H1 (cell line): ENCODE data around the gene C11orf98. TPM values are rescaled to one million over a fixed set of nuclear protein-coding genes. Genes with fewer than 3 reads are reported as not detected.

ENCODE experiments used
- CTCF ChIA-PET: fragments of 300-600 bp; sonication (Branson Sonifier 250); formaldehyde crosslinking; loops from one replicate; lab custom pipeline; 2021; ENCODE audit not compliant: partially characterized antibody; lab: Charles Lee
- POLR2A ChIA-PET: fragments of 300-600 bp; sonication (Branson Sonifier 250); formaldehyde crosslinking; loops from one replicate; lab custom pipeline; 2021; ENCODE audit warnings: inconsistent platforms; ENCODE audit not compliant: partially characterized antibody; lab: Charles Lee
- DNase-seq, 2 experiments: peaks; one replicate each; pipeline versions ENCODE4 v3.0.0 to v3.0.0-alpha.2; 2010 to 2022; ENCODE audit warnings: low spot score in 2 of 2, low read depth in 1 of 2, mixed read lengths in 1 of 2
- FAIRE-seq: peaks from 2 replicates; lab custom pipeline; 2011; peaks lifted over from hg19 to GRCh38; lab: Jason Lieb, UNC
- H2AFZ ChIP-seq: 2 replicates; pipeline ENCODE4 v1.8.1; 2012; ENCODE audit warnings: low read length, inconsistent platforms
- H2AK5ac ChIP-seq: 2 replicates; pipeline ENCODE4 v1.6.1; 2013; ENCODE audit warnings: low read depth, low read length
- H2BK120ac ChIP-seq: replicated peaks from 2 replicates; pipeline ENCODE3; 2013; ENCODE audit warnings: low read depth, low read length, inconsistent platforms
- H2BK12ac ChIP-seq: 2 replicates; pipeline ENCODE4 v1.6.1; 2013; ENCODE audit warnings: low read depth, low read length
- H2BK15ac ChIP-seq: 2 replicates; pipeline ENCODE4 v1.6.1; 2013; ENCODE audit warnings: low read length
- H2BK20ac ChIP-seq: 2 replicates; pipeline ENCODE4 v1.6.1; 2013; ENCODE audit warnings: low read length
- H2BK5ac ChIP-seq: 2 replicates; pipeline ENCODE4 v1.6.1; 2013; ENCODE audit warnings: low read depth, low read length
- H3K14ac ChIP-seq: 2 replicates; pipeline ENCODE4 v1.6.1; 2013; ENCODE audit warnings: inconsistent platforms; ENCODE audit not compliant: insufficient read length
- H3K18ac ChIP-seq: 2 replicates; pipeline ENCODE4 v1.6.1; 2013; ENCODE audit warnings: low read length; ENCODE audit errors: extremely low read depth
- H3K23ac ChIP-seq: 2 replicates; pipeline ENCODE4 v1.6.1; 2013; ENCODE audit warnings: inconsistent platforms; ENCODE audit not compliant: insufficient read length
- H3K23me2 ChIP-seq: 2 replicates; pipeline ENCODE4 v1.6.1; 2013; ENCODE audit warnings: low read depth, low read length
- H3K27ac ChIP-seq: 2 replicates; pipeline ENCODE4 v1.6.1; 2011; ENCODE audit warnings: low read depth, low read length, inconsistent platforms
- H3K27me3 ChIP-seq, 4 experiments: replicated peaks in 1 of 4; 1 replicate in 1 of 4; 2 replicates in 3 of 4; pipeline versions ENCODE4 v1.6.1 to v1.8.1; 2011 to 2013; ENCODE audit warnings: low read length in 3 of 4, mild to moderate bottlenecking in 3 of 4, inconsistent platforms in 2 of 4, mixed read lengths in 2 of 4, moderate library complexity in 1 of 4; ENCODE audit not compliant: control insufficient read depth in 3 of 4, insufficient read depth in 3 of 4; ENCODE audit errors: extremely low read depth in 1 of 4
- H3K36me3 ChIP-seq, 4 experiments: 2 replicates each; pipeline versions ENCODE4 v1.6.1 to v1.8.1; 2011 to 2013; ENCODE audit warnings: mild to moderate bottlenecking in 4 of 4, low read length in 3 of 4, moderate library complexity in 2 of 4, control low read depth in 1 of 4, inconsistent platforms in 1 of 4; ENCODE audit not compliant: insufficient read depth in 4 of 4, control insufficient read depth in 2 of 4
- H3K4ac ChIP-seq: replicated peaks from 2 replicates; pipeline ENCODE3; 2013; ENCODE audit warnings: low read length, low read depth, mixed read lengths, inconsistent platforms; ENCODE audit not compliant: insufficient read length
- H3K4me1 ChIP-seq, 4 experiments: replicated peaks in 1 of 4; 1 replicate in 1 of 4; 2 replicates in 3 of 4; pipeline versions ENCODE4 v1.6.1 to v1.8.1; 2011 to 2013; ENCODE audit warnings: low read length in 3 of 4, inconsistent platforms in 2 of 4, mixed read lengths in 1 of 4; ENCODE audit not compliant: insufficient read depth in 4 of 4, control insufficient read depth in 3 of 4
- H3K4me2 ChIP-seq, 2 experiments: 2 replicates each; pipeline versions ENCODE4 v1.6.1 to v1.8.1; 2011 to 2013; ENCODE audit warnings: low read depth in 2 of 2, low read length in 2 of 2, control low read depth in 1 of 2, inconsistent platforms in 1 of 2, mild to moderate bottlenecking in 1 of 2; ENCODE audit not compliant: insufficient read depth in 1 of 2
- H3K4me3 ChIP-seq, 4 experiments: fragments of 200-600, 300-600 bp in 1 of 4; sonication (generic), shearing (Covaris generic), sonication (Bioruptor Twin) in 1 of 4; 2 replicates each; pipeline versions ENCODE4 v1.5.1 to v1.8.1; 2011 to 2016; ENCODE audit warnings: low read length in 4 of 4, low read depth in 3 of 4, control low read depth in 2 of 4, inconsistent platforms in 2 of 4, mild to moderate bottlenecking in 2 of 4, mixed read lengths in 1 of 4, moderate library complexity in 1 of 4; ENCODE audit not compliant: insufficient read depth in 2 of 4; ENCODE audit errors: extremely low read depth in 1 of 4
- H3K56ac ChIP-seq: replicated peaks from 2 replicates; pipeline ENCODE3; 2013; ENCODE audit warnings: low read depth, mild to moderate bottlenecking, mixed read lengths, low read length, inconsistent platforms; ENCODE audit not compliant: insufficient read length
- H3K79me1 ChIP-seq: 2 replicates; pipeline ENCODE4 v1.6.1; 2013; ENCODE audit warnings: low read depth, low read length, control low read depth
- H3K79me2 ChIP-seq, 2 experiments: 2 replicates each; pipeline versions ENCODE4 v1.6.1 to v1.8.1; 2012 to 2013; ENCODE audit warnings: low read length in 2 of 2, mild to moderate bottlenecking in 2 of 2, inconsistent platforms in 1 of 2; ENCODE audit not compliant: insufficient read depth in 2 of 2, control insufficient read depth in 1 of 2
- H3K9ac ChIP-seq, 4 experiments: replicated peaks in 1 of 4; 1 replicate in 1 of 4; 2 replicates in 3 of 4; pipeline versions ENCODE4 v1.6.1 to v1.8.1; 2011 to 2013; ENCODE audit warnings: low read depth in 3 of 4, low read length in 3 of 4, control low read depth in 2 of 4, mild to moderate bottlenecking in 2 of 4, moderate library complexity in 2 of 4, inconsistent platforms in 1 of 4; ENCODE audit errors: extremely low read depth in 1 of 4
- H3K9me3 ChIP-seq, 2 experiments: 2 replicates each; pipeline versions ENCODE4 v1.6.1 to v1.8.1; 2012 to 2013; ENCODE audit warnings: mild to moderate bottlenecking in 2 of 2, moderate library complexity in 2 of 2, control low read depth in 1 of 2, inconsistent platforms in 1 of 2, low read depth in 1 of 2, low read length in 1 of 2, mixed read lengths in 1 of 2; ENCODE audit not compliant: insufficient read depth in 2 of 2
- H4K20me1 ChIP-seq, 2 experiments: replicated peaks in 1 of 2; 2 replicates each; pipeline versions ENCODE3 to v1.8.1; 2011 to 2013; ENCODE audit warnings: inconsistent platforms in 2 of 2, low read length in 2 of 2, mild to moderate bottlenecking in 1 of 2; ENCODE audit not compliant: insufficient read depth in 2 of 2, control insufficient read depth in 1 of 2
- H4K5ac ChIP-seq: 2 replicates; pipeline ENCODE4 v1.6.1; 2013; ENCODE audit warnings: low read length, low read depth, mixed read lengths, inconsistent platforms; ENCODE audit not compliant: insufficient read length
- H4K8ac ChIP-seq: 2 replicates; pipeline ENCODE4 v1.8.0; 2013; ENCODE audit warnings: mild to moderate bottlenecking, moderate library complexity, low read length, inconsistent platforms; ENCODE audit not compliant: insufficient read depth; ENCODE audit errors: extremely low read depth
- H4K91ac ChIP-seq: replicated peaks from 2 replicates; pipeline ENCODE3; 2013; ENCODE audit warnings: low read length, mixed read lengths, inconsistent platforms; ENCODE audit not compliant: insufficient read length
- ASH2L ChIP-seq: fragments of 200-600, 300-600 bp; sonication (generic); IDR thresholded peaks from one replicate; pipeline ENCODE4 v1.7.1; 2017; ENCODE audit warnings: low read length
- CEBPB ChIP-seq: IDR thresholded peaks from 2 replicates; pipeline ENCODE4 v1.6.1; 2012; ENCODE audit warnings: low read depth, low read length
- CHD2 ChIP-seq: IDR thresholded peaks from 2 replicates; pipeline ENCODE4 v1.6.1; 2012; ENCODE audit warnings: low read length, improper control_type of control experiment
- E2F6 ChIP-seq: IDR thresholded peaks from 2 replicates; pipeline ENCODE4 v1.6.1; 2012; ENCODE audit warnings: inconsistent platforms
- FOSL1 ChIP-seq: IDR thresholded peaks from 2 replicates; pipeline ENCODE4 v1.6.1; 2011; ENCODE audit warnings: mild to moderate bottlenecking, low read depth, low read length, moderate library complexity; ENCODE audit not compliant: insufficient read depth
- JUND ChIP-seq: IDR thresholded peaks from 2 replicates; pipeline ENCODE4 v1.6.1; 2011; ENCODE audit warnings: mild to moderate bottlenecking, improper control_type of control experiment, low read length
- RBBP5 ChIP-seq: IDR thresholded peaks from 2 replicates; pipeline ENCODE4 v1.7.1; 2012; ENCODE audit warnings: low read depth, mild to moderate bottlenecking, inconsistent platforms, low read length, moderate library complexity, borderline replicate concordance
- SAP30 ChIP-seq: fragments of 300-600 bp; sonication (generic); IDR thresholded peaks from 2 replicates; pipeline ENCODE4 v1.7.1; 2012; ENCODE audit warnings: low read length, moderate library complexity, mild to moderate bottlenecking, inconsistent platforms; ENCODE audit not compliant: insufficient read depth, insufficient replicate concordance
- SP4 ChIP-seq: IDR thresholded peaks from 2 replicates; pipeline ENCODE4 v1.6.1; 2012; ENCODE audit warnings: low read length, inconsistent platforms
- TAF1 ChIP-seq: IDR thresholded peaks from 2 replicates; pipeline ENCODE4 v1.6.1; 2011; ENCODE audit warnings: mild to moderate bottlenecking, low read depth, low read length
- WGBS, 2 experiments: shearing (Covaris generic) in 1 of 2; methylation state at CpG; one replicate each; pipeline versions ENCODE4 v1.1.6 to v1.1.7; 2013 to 2015; ENCODE audit warnings: low lambda C conversion rate in 2 of 2, mixed read lengths in 2 of 2, inconsistent platforms in 1 of 2, low coverage in 1 of 2, missing lambda C conversion rate in 1 of 2; ENCODE audit not compliant: insufficient replicate concordance in 2 of 2, insufficient coverage in 1 of 2, insufficient read length in 1 of 2; ENCODE audit errors: extremely low coverage in 1 of 2, missing lambda C conversion rate in 1 of 2; 5-methylcytosine and 5-hydroxymethylcytosine counted together
- polyA plus RNA-seq, 7 experiments: library from polyadenylated mRNA; depleted of rRNA in 3 of 7; stranded (reverse) in 5 of 7; unstranded in 2 of 7; fragments of >200 nt in 5 of 7; fragments of 200-250 nt in 2 of 7; gene quantifications; 1 replicate in 5 of 7; 2 replicates in 1 of 7; 4 replicates in 1 of 7; pipeline versions ENCODE4 v1.2.1 to v1.2.3, GENCODE V29; 2011 to 2013; ENCODE audit warnings: missing spikeins in 2 of 7, mixed read lengths in 2 of 7
- total RNA-seq: library from RNA; stranded (reverse); fragmentation: NEBNext Ultra II Directional; extraction: Animal tissue kit (Norgen Biotek cat#: 25700); gene quantifications from 2 replicates; pipeline ENCODE4 v1.2.1, GENCODE V29; 2021

The C11orf98 gene
- total and polyA plus RNA-seq, 2 of the 8 experiments (the other 6 are each of a cell fraction or from before 2014, with no cell fraction given), result 68.0 to 171 TPM

GRCh38 chr11:62621567-62622470 is 43.2 kb downstream of the C11orf98 start, which contains the start of gene B3GAT3:
TSS of gene B3GAT3 (minus strand) at chr11:62621986. CDS start at chr11:62621947, 39 bp downstream.
- Histone ChIP-seq H2BK5ac (peak within 1 kb of the TSS; percentile 71; the same call in 1 of the 2 replicates), H3K9me3 (no peaks in the 10 kb centered on the region), H3K79me2 (no peaks in the 10 kb centered on the region), H2BK20ac (no peak within 1 kb of the TSS), H3K27ac (peak within 1 kb of the TSS; percentile 46), H3K4me1 (peaks cover 0 to 5% (median 0%) of the 10 kb centered on the region in 4 experiments; a peak in 1 of 7 replicates), H3K79me1 (no peaks in the 10 kb centered on the region), H3K9ac (peak within 1 kb of the TSS; percentile 51 to 82 (median 77)), H2BK15ac (no peak within 1 kb of the TSS), H4K5ac (peak within 1 kb of the TSS; percentile 48), H4K20me1 (peaks cover 0 to 3% of the 10 kb centered on the region in 2 experiments), H3K27me3 (no peaks in the 10 kb centered on the region), H4K91ac (peak within 1 kb of the TSS; percentile 44), H3K4me2 (peak within 1 kb of the TSS; percentile 66 to 68), H3K18ac (peak within 1 kb of the TSS; percentile 83), H2AK5ac (no peak within 1 kb of the TSS), H3K23ac (no peak within 1 kb of the TSS), H2BK120ac (no peak within 1 kb of the TSS), H3K4me3 (peak within 1 kb of the TSS; percentile 59 to 87 (median 83)), H4K8ac (peak within 1 kb of the TSS; percentile 86; the same call in 1 of the 2 replicates), H2BK12ac (0 out of 2 replicates have a peak within 1 kb of the TSS, but pooled peaks have one; percentile 27), H3K36me3 (peaks cover 14 to 19% (median 16%) of the 10 kb centered on the region in 4 experiments), H2AFZ (no peak within 1 kb of the TSS), H3K4ac (no peak within 1 kb of the TSS), H3K14ac (no peak within 1 kb of the TSS), H3K23me2 (peaks cover 4% of the 10 kb centered on the region; the same call in 1 of the 2 replicates), H3K56ac (peak within 1 kb of the TSS; percentile 43)
- ChIA-PET CTCF (interaction anchor here (0.6 to 3.5 kb wide), 13 partner anchors 9 to 227 kb away, joined by 3 to 25 read pairs (median 4); partner anchors contain the start of genes C11orf98, CSKMT, EML3 and ROM1), POLR2A (interaction anchor here (0.8 to 8.6 kb wide), 42 partner anchors 9 to 260 kb away, joined by 3 to 83 read pairs (median 4); partner anchors contain the start of genes BSCL2, C11orf98, CSKMT and EEF1G)
- FAIRE-seq (no peak), DNase-seq (peak; percentile 97 to 98)
- WGBS, 2 experiments, result 4% methylated on average over 64 of the region's 77 CpGs; no CpG with 5 or more reads in 1 of the 2 experiments
- TF ChIP-seq SP4, result peak; percentile 74; the same call in 1 of the 2 replicates
- TF ChIP-seq JUND, result peak; percentile 91
- TF ChIP-seq RBBP5, result 0 out of 2 replicates have a peak, but pooled peaks have one; percentile 74
- peak; percentile 91 for TF ChIP-seq SAP30
- TF ChIP-seq CHD2, result no peak; the same call in 1 of the 2 replicates
- peak; percentile 81 for TF ChIP-seq TAF1
- TF ChIP-seq ASH2L, result no peak
- TF ChIP-seq E2F6, result peak; percentile 95
- TF ChIP-seq CEBPB, result peak; percentile 86
- TF ChIP-seq FOSL1, result no peak
